Limb (tissue), 2 donors: ENCODE measurements around the gene NSMCE1.

Experiments used
- DNase-seq, 2 donors: peaks; one replicate each; pipeline ENCODE4 v3.0.0-alpha.2; 2016; ENCODE audit errors: extremely low spot score in 2 of 2

Gene NSMCE1

GRCh38 chr16:27244363-27244755, 24.2 kb downstream of the NSMCE1 start:
- no peak for DNase-seq

- no peak for DNase-seq
These were observed 24.7 kb downstream of the NSMCE1 start for GRCh38 chr16:27243725-27244362.

- DNase-seq, result peak in 1 of 2 donors; percentile 65
These were observed 25.5 kb downstream of the NSMCE1 start for GRCh38 chr16:27242868-27243590.

- DNase-seq, result no peak
These were observed 26.2 kb downstream of the NSMCE1 start for GRCh38 chr16:27242398-27242797.

GRCh38 chr16:27241658-27242057, 26.9 kb downstream of the NSMCE1 start:
- DNase-seq, result no peak

GRCh38 chr16:27240948-27241531, 27.5 kb downstream of the NSMCE1 start:
- DNase-seq, result no peak

GRCh38 chr16:27239906-27240655, 28.5 kb downstream of the NSMCE1 start:
- DNase-seq, result no peak

GRCh38 chr16:27239026-27239425, 29.5 kb downstream of the NSMCE1 start:
- DNase-seq, result no peak

GRCh38 chr16:27238591-27238990, 30.0 kb downstream of the NSMCE1 start:
- DNase-seq, result no peak

GRCh38 chr16:27238016-27238587, 30.5 kb downstream of the NSMCE1 start:
- no peak for DNase-seq

- DNase-seq, result no peak
These were observed 31.2 kb downstream of the NSMCE1 start for GRCh38 chr16:27237219-27238015.

- DNase-seq, result no peak
These were observed 31.8 kb downstream of the NSMCE1 start for GRCh38 chr16:27236635-27237218.

GRCh38 chr16:27235938-27236245, 32.7 kb downstream of the NSMCE1 start:
- DNase-seq, result no peak

- peak; percentile 69 to 73 for DNase-seq
These were observed 33.3 kb downstream of the NSMCE1 start for GRCh38 chr16:27235055-27235937.

GRCh38 chr16:27234603-27235002, 34.0 kb downstream of the NSMCE1 start:
- no peak for DNase-seq

- DNase-seq, result no peak
These were observed 34.4 kb downstream of the NSMCE1 start for GRCh38 chr16:27234171-27234570.

GRCh38 chr16:27233731-27234130, 34.8 kb downstream of the NSMCE1 start:
- no peak for DNase-seq

- DNase-seq, result no peak
These were observed 35.5 kb downstream of the NSMCE1 start for GRCh38 chr16:27232901-27233625.
